Cardiac septum (tissue), 1 donor: ENCODE data around the gene STRADA. TPM values are rescaled to one million over a fixed set of nuclear protein-coding genes. Genes with fewer than 3 reads are reported as not detected.

ENCODE experiments used
- DNase-seq: peaks from one replicate; pipeline ENCODE4 v3.0.0-alpha.2; 2020; ENCODE audit warnings: low spot score
- intact Hi-C: fragments of 100-400 bp; cut with DNase I; formaldehyde crosslinking; loops from one replicate; pipeline ENCODE4 v1.14.0; 2022
- total RNA-seq: library from RNA; stranded (reverse); fragmentation: NEBNext Ultra II Directional; extraction: Animal tissue kit (Norgen Biotek cat#: 25700); gene quantifications from one replicate; pipeline ENCODE4 v1.2.1, GENCODE V29; 2021
- donor health status: DM: no; HTN: no; CAD: no.

STRADA gene
- total RNA-seq, 1 donor from 2014 or later = 20.4 TPM

GRCh38 chr17:63694229-63694949 lies 47.2 kb downstream of the STRADA start:
- intact Hi-C loops = no loop called here
- no peak for DNase-seq

DNA sequence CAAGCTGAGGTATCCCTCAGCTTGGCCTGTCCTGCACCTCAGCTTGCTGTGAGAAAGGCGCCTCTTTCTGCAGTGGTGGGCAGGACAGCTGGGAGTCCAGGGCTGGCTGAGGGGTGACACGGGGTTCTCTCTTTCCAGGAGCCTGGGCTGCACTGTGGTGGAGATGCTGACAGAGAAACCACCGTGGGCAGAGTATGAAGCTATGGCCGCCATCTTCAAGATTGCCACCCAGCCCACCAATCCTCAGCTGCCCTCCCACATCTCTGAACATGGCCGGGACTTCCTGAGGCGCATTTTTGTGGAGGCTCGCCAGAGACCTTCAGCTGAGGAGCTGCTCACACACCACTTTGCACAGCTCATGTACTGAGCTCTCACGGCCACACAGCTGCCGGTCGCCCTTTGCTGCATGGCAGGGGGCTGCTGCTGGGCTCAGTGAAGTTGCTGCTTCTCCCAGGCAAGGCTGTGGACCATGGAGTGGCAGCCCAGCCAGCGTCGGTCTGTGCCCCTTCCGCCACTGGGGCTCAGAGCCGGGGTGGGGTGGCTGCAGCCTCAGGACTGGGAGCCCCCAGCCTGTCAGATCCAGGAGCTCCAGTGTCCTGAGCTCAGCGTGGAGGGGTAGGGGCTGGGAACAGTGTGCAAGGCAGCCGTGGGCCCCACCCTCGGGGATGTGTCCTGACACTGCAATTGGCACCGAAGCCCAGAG lies 48.0 kb downstream of the STRADA start:
- no peak for DNase-seq
- intact Hi-C loops = no loop called here

DNA sequence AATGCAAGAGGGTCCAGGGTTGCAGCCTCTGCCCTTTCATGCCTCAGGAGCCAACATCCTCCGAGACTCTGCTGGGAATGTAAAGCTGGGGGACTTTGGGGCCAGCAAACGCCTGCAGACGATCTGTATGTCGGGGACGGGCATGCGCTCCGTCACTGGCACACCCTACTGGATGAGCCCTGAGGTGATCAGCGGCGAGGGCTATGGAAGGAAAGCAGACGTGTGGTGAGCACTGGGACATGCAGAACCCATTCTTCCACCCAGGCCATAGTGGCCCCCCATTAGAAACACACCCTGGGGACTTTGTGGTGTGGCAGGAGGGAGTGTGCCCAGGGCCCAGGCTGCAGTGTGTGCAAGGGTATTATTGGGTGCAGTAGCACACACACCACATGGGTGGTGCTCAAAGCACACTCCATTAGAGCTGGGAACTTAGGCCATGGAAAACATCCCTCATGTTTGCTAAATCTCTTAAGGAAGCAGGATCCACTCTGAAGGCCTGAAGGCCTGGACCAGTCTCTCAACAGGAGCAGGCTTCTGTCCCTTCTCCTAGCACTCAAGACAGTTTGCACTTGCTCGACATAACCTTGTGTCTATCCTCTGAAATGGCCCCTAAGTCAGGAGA lies 49.3 kb downstream of the STRADA start:
- intact Hi-C loops = no loop called here
- DNase-seq = no peak

DNA sequence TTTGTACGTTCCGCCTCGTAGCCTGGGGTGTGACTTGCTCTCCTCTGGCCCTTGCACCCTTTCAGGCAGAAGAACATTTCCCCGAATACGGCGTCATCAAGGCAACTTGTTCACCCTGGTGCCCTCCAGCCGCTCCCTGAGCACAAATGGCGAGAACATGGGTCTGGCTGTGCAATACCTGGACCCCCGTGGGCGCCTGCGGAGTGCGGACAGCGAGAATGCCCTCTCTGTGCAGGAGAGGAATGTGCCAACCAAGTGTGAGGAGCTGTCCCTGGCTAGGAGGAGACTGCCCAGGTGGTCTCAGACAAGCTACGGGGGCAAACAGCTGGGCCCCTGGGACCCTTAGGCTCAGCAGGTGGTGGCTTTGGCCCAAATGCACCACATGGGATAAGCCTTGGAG lies 52.1 kb downstream of the STRADA start:
- no peak for DNase-seq
- intact Hi-C loops = no loop called here

GRCh38 chr17:63688396-63689020 lies 53.1 kb downstream of the STRADA start:
- intact Hi-C loops = no loop called here
- no peak for DNase-seq

- intact Hi-C loops = no loop called here
- no peak for DNase-seq
Observed at GRCh38 chr17:63686138-63686685, 55.4 kb downstream of the STRADA start.

- DNase-seq = no peak
- intact Hi-C loops = no loop called here
Observed at GRCh38 chr17:63685578-63685977, 56.0 kb downstream of the STRADA start.

GRCh38 chr17:63685041-63685440 lies 56.6 kb downstream of the STRADA start:
- no peak for DNase-seq
- intact Hi-C loops = no loop called here

GRCh38 chr17:63682981-63683380 lies 58.6 kb downstream of the STRADA start:
- no peak for DNase-seq

GRCh38 chr17:63682441-63682840 lies 59.2 kb downstream of the STRADA start:
- intact Hi-C loops = no loop called here
- DNase-seq = no peak

More at GRCh38 chr17:63682981-63683380, 58.6 kb downstream of the STRADA start:
- intact Hi-C loops = no loop called here

DNA sequence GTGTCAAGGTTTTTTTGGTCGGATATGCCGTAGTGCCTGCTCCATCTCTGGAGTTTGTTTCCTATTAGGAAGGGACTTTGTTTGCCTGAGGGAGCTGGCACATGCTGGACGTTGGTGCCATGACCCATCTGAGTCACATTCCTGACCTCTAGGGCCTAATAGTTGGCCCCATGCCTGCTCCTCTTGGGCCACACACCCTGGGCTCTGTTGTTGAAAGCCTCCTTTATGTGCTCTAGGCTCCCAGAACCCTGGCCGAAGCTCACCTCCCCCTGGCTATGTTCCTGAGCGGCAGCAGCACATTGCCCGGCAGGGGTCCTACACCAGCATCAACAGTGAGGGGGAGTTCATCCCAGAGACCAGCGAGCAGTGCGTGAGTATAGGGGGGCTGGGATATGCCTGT lies 60.1 kb downstream of the STRADA start:
- no peak for DNase-seq
- intact Hi-C loops = no loop called here

GRCh38 chr17:63680700-63681099 lies 60.9 kb downstream of the STRADA start:
- intact Hi-C loops = no loop called here
- DNase-seq = no peak

GRCh38 chr17:63679214-63679613 lies 62.4 kb downstream of the STRADA start:
- DNase-seq = no peak
- intact Hi-C loops = no loop called here

DNA sequence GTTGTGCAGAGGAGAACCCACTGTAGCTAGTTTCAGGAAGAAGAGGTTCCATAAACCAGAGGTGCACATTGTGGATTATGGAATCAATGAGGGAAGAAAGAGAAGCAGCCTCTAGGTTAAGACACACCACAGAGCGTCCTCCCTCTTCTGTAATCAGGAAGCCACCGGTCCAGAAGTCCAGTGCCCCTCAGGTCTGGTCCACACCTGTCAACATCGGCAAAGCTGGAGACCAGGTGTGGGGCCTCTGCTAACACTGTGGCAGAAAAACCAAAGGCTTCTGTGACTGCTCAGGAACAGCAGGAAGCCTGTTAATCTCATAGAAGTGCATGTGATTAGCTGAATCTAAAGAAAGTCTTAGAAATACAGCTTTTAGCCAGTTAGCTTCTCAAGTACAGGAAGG lies 65.0 kb downstream of the STRADA start:
- intact Hi-C loops = no loop called here

GRCh38 chr17:63675607-63676546 lies 65.7 kb downstream of the STRADA start:
- intact Hi-C loops = no loop called here
- DNase-seq = no peak

More for the DNA sequence above, 65.0 kb downstream of the STRADA start:
- no peak for DNase-seq

DNA sequence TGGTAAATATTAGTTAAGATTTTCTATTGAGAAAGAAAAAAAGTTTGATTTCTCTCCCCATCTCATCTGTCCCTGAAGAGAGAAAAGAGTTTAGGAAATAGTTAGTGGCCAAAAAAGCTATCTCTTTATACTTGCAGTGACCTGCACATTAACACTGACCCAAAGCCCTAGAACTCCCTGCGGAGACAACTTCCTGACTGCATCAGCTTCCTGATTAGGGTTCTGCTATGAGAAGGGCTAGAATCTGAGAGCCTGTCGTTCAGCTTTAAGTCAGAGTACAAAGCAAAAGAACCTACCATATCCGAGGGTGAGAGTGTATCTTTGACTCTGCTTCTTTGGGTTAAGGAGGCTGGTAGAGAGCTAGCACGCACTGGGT lies 66.4 kb downstream of the STRADA start:
- no peak for DNase-seq
- intact Hi-C loops = no loop called here

GRCh38 chr17:63672856-63673255 lies 68.7 kb downstream of the STRADA start:
- intact Hi-C loops = no loop called here

GRCh38 chr17:63665527-63666214 lies 75.9 kb downstream of the STRADA start:
- no peak for DNase-seq
- intact Hi-C loops = no loop called here

More at GRCh38 chr17:63672856-63673255, 68.7 kb downstream of the STRADA start:
- DNase-seq = no peak
